PFSK-1 (cell line): ENCODE measurements around the gene MAGI1.

ENCODE experiments used
- POLR2AphosphoS5 ChIP-seq: IDR thresholded peaks from 2 replicates; pipeline ENCODE4 v1.6.1; 2012; ENCODE audit warnings: low read depth, mild to moderate bottlenecking, control low read depth, low read length, moderate library complexity
- SIN3A ChIP-seq: IDR thresholded peaks from 2 replicates; pipeline ENCODE4 v1.6.1; 2012; ENCODE audit warnings: mild to moderate bottlenecking, low read length, moderate library complexity, borderline replicate concordance; ENCODE audit not compliant: insufficient read depth
- TAF1 ChIP-seq: IDR thresholded peaks from 2 replicates; pipeline ENCODE4 v1.6.1; 2012; ENCODE audit warnings: low read length, control low read depth, borderline replicate concordance; ENCODE audit not compliant: insufficient read depth

- TF ChIP-seq POLR2AphosphoS5: no peak
- no peak for TF ChIP-seq SIN3A
- TF ChIP-seq TAF1: no peak
These were observed 690.2 kb downstream of the MAGI1 start for GRCh38 chr3:65348398-65348995.
